Ectodermal cell (in vitro differentiated cells): ENCODE results near the gene C1orf105.
"Not testable (repeated sequence)": the region's sequence is repeated elsewhere in the genome, so short reads cannot be mapped to it uniquely, and the experiment has no call there.

Experiments used
- H3K27ac ChIP-seq: 2 replicates; pipeline ENCODE4 v1.7.0; 2013; ENCODE audit warnings: mild to moderate bottlenecking, low read depth, low read length; ENCODE audit not compliant: insufficient read depth, poor library complexity, severe bottlenecking
- H3K27me3 ChIP-seq: 2 replicates; pipeline ENCODE4 v1.7.0; 2013; ENCODE audit warnings: mild to moderate bottlenecking, low read length; ENCODE audit not compliant: insufficient read depth, control insufficient read depth, poor library complexity, severe bottlenecking
- H3K36me3 ChIP-seq: one replicate; pipeline ENCODE4 v1.7.0; 2013; ENCODE audit warnings: low read length; ENCODE audit not compliant: control insufficient read depth, insufficient read depth
- H3K4me1 ChIP-seq: one replicate; pipeline ENCODE4 v1.7.0; 2013; ENCODE audit warnings: low read length; ENCODE audit not compliant: control insufficient read depth, insufficient read depth
- H3K4me3 ChIP-seq: 2 replicates; pipeline ENCODE4 v1.7.0; 2013; ENCODE audit warnings: low read depth, low read length, control low read depth; ENCODE audit not compliant: insufficient read depth
- H3K9me3 ChIP-seq: 2 replicates; pipeline ENCODE4 v1.7.0; 2013; ENCODE audit warnings: mild to moderate bottlenecking, low read length, moderate library complexity; ENCODE audit not compliant: control insufficient read depth
- WGBS, 2 experiments: methylation state at CpG; one replicate each; pipeline ENCODE4 v1.1.7; 2013; ENCODE audit warnings: missing lambda C conversion rate in 2 of 2; 5-methylcytosine and 5-hydroxymethylcytosine counted together

The C1orf105 gene

DNA sequence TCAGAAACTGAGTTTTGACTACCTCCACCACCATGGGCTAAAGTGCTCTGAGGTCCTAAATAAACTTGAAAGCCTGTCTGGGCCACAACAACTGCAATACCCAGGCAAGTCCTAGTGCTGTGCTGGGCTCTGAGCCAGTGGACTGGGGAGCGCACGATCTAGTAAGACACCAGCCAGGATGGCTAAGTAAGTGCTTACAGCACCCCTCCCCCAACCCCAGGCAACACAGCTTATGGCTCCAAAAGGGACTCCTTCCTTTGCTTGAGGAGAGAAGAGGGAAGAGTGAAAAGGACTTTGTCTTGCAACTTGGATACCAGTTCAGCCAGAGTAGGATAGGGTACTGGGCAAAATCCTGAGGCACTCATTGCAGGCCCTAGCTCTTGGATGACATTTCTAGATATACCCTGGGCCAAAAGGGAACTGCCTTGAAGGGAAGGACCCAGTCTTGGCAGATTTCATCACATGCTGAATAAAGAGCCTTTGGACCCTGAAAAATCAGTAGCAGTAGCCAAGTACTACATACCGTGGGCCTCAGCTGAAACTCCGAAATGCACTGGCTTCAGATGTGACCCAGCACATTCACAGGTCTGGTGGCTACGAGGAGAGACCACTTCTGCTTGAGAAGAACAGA is 1.6 kb downstream of the C1orf105 start:
- no peaks in the 10 kb centered on the region for H3K9me3 ChIP-seq
- H3K4me3 ChIP-seq: no peak overlapping the region
- H3K27ac ChIP-seq: no peak overlapping the region
- H3K4me1 ChIP-seq: peaks cover 4% of the 10 kb centered on the region
- 93 to 96% methylated on average over 5 of the region's 5 CpGs for WGBS, 2 experiments
- no peaks in the 10 kb centered on the region for H3K27me3 ChIP-seq
- H3K36me3 ChIP-seq: no peaks in the 10 kb centered on the region

DNA sequence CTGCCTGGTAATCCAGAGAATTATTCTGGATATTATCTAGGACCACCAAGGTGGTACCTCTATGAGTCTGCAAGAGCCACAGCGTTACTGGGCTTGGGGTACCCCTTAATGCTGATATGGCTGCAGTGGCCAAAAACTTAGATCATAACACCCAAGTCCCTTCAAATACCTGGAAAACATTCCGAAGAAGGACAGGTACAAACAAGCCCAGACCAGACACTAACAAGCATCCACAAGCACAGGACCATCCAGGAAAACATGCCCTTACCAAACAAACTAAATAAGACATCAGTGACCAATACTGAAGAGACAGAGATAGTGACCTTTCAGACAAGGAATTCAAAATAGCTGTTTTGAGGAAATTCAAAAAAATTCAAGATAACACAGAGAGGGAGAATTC is 2.9 kb downstream of the C1orf105 start:
- Histone ChIP-seq H3K27me3 (no peaks in the 10 kb centered on the region), H3K27ac (no peak overlapping the region), H3K4me3 (no peak overlapping the region), H3K36me3 (no peaks in the 10 kb centered on the region), H3K4me1 (peaks cover 4% of the 10 kb centered on the region), H3K9me3 (no peaks in the 10 kb centered on the region)
- 83 to 90% methylated on average over 2 of the region's 2 CpGs for WGBS, 2 experiments

GRCh38 chr1:172425339-172425738 is 4.9 kb downstream of the C1orf105 start:
- H3K36me3 ChIP-seq: no peaks in the 10 kb centered on the region
- H3K9me3 ChIP-seq: no peaks in the 10 kb centered on the region
- H3K4me1 ChIP-seq: peaks cover 4% of the 10 kb centered on the region
- H3K27me3 ChIP-seq: no peaks in the 10 kb centered on the region
- 96 to 99% methylated on average over 3 of the region's 3 CpGs for WGBS, 2 experiments
- no peak overlapping the region for H3K4me3 ChIP-seq
- no peak overlapping the region for H3K27ac ChIP-seq

- H3K36me3 ChIP-seq: no peaks in the 10 kb centered on the region
- 90 to 94% methylated on average over 2 of the region's 2 CpGs for WGBS, 2 experiments
- H3K4me1 ChIP-seq: no peaks in the 10 kb centered on the region
- H3K4me3 ChIP-seq: no peak overlapping the region
- H3K9me3 ChIP-seq: no peaks in the 10 kb centered on the region
- H3K27ac ChIP-seq: no peak overlapping the region
- H3K27me3 ChIP-seq: no peaks in the 10 kb centered on the region
These were observed 6.7 kb downstream of the C1orf105 start for GRCh38 chr1:172427191-172427590.

DNA sequence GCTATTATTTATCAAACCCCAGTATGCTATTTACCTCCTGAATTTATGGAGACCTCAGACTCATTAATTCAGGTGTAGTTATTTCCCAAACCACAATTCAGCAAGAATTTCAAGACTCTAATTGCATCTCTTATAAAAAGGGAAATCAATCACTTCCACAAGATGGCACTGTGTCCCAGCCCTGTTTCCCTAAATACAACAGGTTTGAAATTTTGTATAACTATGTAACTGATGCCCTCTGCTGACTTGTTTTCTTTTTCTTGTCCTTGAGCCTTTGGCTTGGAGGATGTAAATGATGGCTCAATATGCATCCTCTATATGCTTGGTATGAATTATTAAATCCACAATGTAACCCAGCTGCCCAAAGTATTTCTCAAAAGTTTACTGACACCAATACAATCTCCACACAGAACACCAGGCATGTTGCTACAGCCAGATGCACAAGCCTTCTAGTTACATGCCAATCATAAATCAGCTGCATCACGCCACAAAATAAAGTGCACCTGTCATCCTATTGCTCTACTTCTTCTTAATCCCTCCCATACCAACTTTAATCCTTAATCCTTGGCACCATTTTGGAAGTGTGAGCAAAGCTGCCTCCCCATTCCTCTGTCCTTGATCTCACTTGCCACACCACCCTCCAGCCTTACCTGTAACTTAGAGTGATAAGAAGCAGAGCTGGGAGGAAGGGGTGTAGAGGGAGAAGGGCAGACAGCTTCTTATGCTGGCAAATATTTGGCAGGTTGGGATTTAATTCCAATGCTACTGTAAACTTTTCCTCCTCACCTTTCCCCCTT is 9.0 kb downstream of the C1orf105 start:
- Histone ChIP-seq H3K9me3 (no peaks in the 10 kb centered on the region), H3K4me3 (no peak overlapping the region), H3K36me3 (no peaks in the 10 kb centered on the region), H3K27me3 (no peaks in the 10 kb centered on the region), H3K4me1 (no peaks in the 10 kb centered on the region), H3K27ac (no peak overlapping the region)
- 92 to 94% methylated on average over 1 of the region's 1 CpG for WGBS, 2 experiments

DNA sequence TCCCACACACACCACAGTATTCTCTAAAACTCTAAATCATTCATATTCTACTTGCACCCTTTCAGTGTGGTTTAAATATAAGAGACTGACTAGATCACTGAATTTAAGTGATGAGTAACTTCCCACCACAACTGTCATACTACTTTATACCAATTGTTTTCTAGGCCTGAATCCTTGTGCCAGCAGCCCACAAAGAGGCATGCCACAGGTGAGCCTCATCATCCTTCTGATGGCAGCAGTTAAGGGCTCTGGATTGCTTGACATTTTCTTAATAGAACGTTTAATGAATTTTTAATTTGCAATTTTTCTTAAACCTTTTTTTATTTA is 9.6 kb downstream of the C1orf105 start:
- no peaks in the 10 kb centered on the region for H3K36me3 ChIP-seq
- H3K27me3 ChIP-seq: no peaks in the 10 kb centered on the region
- no peak overlapping the region for H3K27ac ChIP-seq
- no peaks in the 10 kb centered on the region for H3K9me3 ChIP-seq
- no peaks in the 10 kb centered on the region for H3K4me1 ChIP-seq
- H3K4me3 ChIP-seq: no peak overlapping the region
- 100% methylated on average over 1 of the region's 1 CpG; no CpG with 5 or more reads in 1 of the 2 experiments for WGBS, 2 experiments

- WGBS, 2 experiments: 96 to 100% methylated on average over 1 to 2 of the region's 2 CpGs
- no peaks in the 10 kb centered on the region for H3K27me3 ChIP-seq
- H3K9me3 ChIP-seq: no peaks in the 10 kb centered on the region
- H3K4me1 ChIP-seq: no peaks in the 10 kb centered on the region
- H3K36me3 ChIP-seq: no peaks in the 10 kb centered on the region
- no peak overlapping the region for H3K4me3 ChIP-seq
- H3K27ac ChIP-seq: no peak overlapping the region
These were observed 10.7 kb downstream of the C1orf105 start for GRCh38 chr1:172431204-172431603.

- Histone ChIP-seq H3K36me3 (no peaks in the 10 kb centered on the region), H3K4me3 (no peak overlapping the region), H3K27ac (no peak overlapping the region), H3K4me1 (no peaks in the 10 kb centered on the region), H3K9me3 (no peaks in the 10 kb centered on the region), H3K27me3 (no peaks in the 10 kb centered on the region)
- 74% methylated on average over 9 of the region's 9 CpGs for WGBS, 2 experiments
These were observed 11.3 kb downstream of the C1orf105 start for GRCh38 chr1:172431721-172432192.

- not testable (repeated sequence) for H3K9me3 ChIP-seq, H3K27ac ChIP-seq, H3K36me3 ChIP-seq, H3K27me3 ChIP-seq, H3K4me1 ChIP-seq, H3K4me3 ChIP-seq
- WGBS, 2 experiments: 84% methylated on average over 3 of the region's 3 CpGs; no CpG with 5 or more reads in 1 of the 2 experiments
These were observed 16.7 kb downstream of the C1orf105 start for GRCh38 chr1:172437183-172437582.

GRCh38 chr1:172442404-172442803 is 21.9 kb downstream of the C1orf105 start:
- 97% methylated on average over 6 of the region's 6 CpGs for WGBS, 2 experiments
- H3K36me3 ChIP-seq: no peaks in the 10 kb centered on the region
- no peaks in the 10 kb centered on the region for H3K9me3 ChIP-seq
- H3K4me1 ChIP-seq: no peaks in the 10 kb centered on the region
- no peak overlapping the region for H3K27ac ChIP-seq
- no peaks in the 10 kb centered on the region for H3K27me3 ChIP-seq
- no peak overlapping the region for H3K4me3 ChIP-seq
